Uterus (tissue), 4 donors: ENCODE results near the gene BCAT1. TPM values are rescaled to one million over a fixed set of nuclear protein-coding genes. Genes with fewer than 3 reads are reported as not detected.

Experiments
- DNase-seq, 2 donors: peaks; one replicate each; pipeline ENCODE4 v3.0.0-alpha.2; 2019 to 2020
- H3K27ac ChIP-seq, 2 donors: fragments of 200-600 bp; sonication (generic); 1 replicate in 1 of 2; 2 replicates in 1 of 2; pipeline ENCODE4 v1.5.1; 2016 to 2018
- H3K27me3 ChIP-seq, 2 donors: fragments of 200-600 bp; sonication (generic); one replicate each; pipeline ENCODE4 v1.5.1; 2018 to 2019; ENCODE audit warnings: control low read depth in 1 of 2
- H3K36me3 ChIP-seq, 2 donors: fragments of 200-600 bp; sonication (generic); one replicate each; pipeline ENCODE4 v1.5.1; 2019; ENCODE audit warnings: control low read depth in 1 of 2
- H3K4me1 ChIP-seq, 2 donors: fragments of 200-600 bp; sonication (generic); one replicate each; pipeline ENCODE4 v1.5.1; 2018 to 2019; ENCODE audit warnings: control low read depth in 1 of 2
- H3K4me3 ChIP-seq, 2 donors: fragments of 200-600 bp; sonication (generic); 1 replicate in 1 of 2; 2 replicates in 1 of 2; pipeline ENCODE4 v1.5.1; 2018 to 2019; ENCODE audit warnings: mild to moderate bottlenecking in 1 of 2
- H3K9me3 ChIP-seq, 2 donors: fragments of 200-600 bp; sonication (generic); one replicate each; pipeline ENCODE4 v1.5.1; 2019; ENCODE audit warnings: control low read depth in 1 of 2
- POLR2A ChIP-seq, 2 donors: fragments of 450-650 bp; IDR thresholded peaks; one replicate each; pipeline ENCODE4 v1.6.1; 2016; ENCODE audit warnings: antibody characterized with exemption in 2 of 2, mild to moderate bottlenecking in 1 of 2, moderate library complexity in 1 of 2
- intact Hi-C: fragments of 100-400 bp; cut with DNase I; formaldehyde crosslinking; loops from one replicate; pipeline ENCODE4 v1.15.1; 2023; ENCODE audit warnings: low total_unique reads
- total RNA-seq, 4 donors: library from RNA; depleted of rRNA in 3 of 4; stranded (reverse); fragments of >200 nt in 3 of 4; gene quantifications; one replicate each; pipeline versions ENCODE4 v1.1.0 to v1.2.4, GENCODE V29; 2014 to 2023
- TF ChIP-seq, protein P1 (sequence below), 4 experiments: fragments of 200-600 bp in 2 of 4; fragments of 450-650 bp in 2 of 4; sonication (generic) in 2 of 4; IDR thresholded peaks; one replicate each; pipeline ENCODE4 v1.5.1; 2016 to 2019; ENCODE audit warnings: antibody characterized with exemption in 4 of 4, mild to moderate bottlenecking in 2 of 4, moderate library complexity in 1 of 4
- donor health status: DM: yes; HTN: yes; CAD: no.

Gene BCAT1
- total RNA-seq, 4 donors from 2014 or later, result 23.6 to 221 (median 59.7) TPM

DNA sequence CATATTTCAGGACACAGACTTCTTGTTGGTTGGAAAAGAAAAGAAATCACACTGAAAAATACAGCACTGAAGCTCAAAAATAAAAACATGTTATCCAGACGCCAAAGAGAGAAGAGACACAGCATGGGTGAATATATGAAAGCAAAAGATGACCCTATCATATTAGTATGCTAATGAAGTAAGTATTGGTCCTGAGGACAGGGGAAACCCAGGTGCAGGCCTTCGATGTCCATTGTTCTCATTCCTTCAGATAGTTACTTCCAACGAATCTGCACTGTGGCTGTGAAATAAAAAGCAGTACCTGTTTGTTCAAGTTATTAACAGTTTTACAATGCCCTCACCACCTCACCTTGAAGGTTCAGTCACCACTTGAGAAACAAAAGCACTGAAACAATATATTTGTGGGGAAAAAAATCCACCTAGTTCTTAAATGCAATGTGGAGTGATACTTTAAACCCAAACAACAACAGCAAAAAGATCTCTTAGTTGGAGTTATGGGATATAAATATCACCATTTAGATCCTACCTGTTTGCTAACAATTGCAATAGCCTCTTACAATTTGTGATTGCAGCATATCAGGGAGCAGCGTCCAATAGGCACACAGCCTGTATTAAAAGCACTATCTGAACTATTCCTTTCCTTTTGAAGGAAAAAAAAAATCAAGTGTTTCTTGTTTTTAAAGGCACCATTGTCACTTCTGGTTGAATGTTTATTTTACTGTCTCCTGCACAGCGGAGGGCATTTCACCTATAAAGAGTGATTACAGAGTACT lies 188.1 kb downstream of the BCAT1 start:
- no peak for TF ChIP-seq POLR2A (IDR thresholded peaks at IDR 0.05)
- TF ChIP-seq, protein P1, sequence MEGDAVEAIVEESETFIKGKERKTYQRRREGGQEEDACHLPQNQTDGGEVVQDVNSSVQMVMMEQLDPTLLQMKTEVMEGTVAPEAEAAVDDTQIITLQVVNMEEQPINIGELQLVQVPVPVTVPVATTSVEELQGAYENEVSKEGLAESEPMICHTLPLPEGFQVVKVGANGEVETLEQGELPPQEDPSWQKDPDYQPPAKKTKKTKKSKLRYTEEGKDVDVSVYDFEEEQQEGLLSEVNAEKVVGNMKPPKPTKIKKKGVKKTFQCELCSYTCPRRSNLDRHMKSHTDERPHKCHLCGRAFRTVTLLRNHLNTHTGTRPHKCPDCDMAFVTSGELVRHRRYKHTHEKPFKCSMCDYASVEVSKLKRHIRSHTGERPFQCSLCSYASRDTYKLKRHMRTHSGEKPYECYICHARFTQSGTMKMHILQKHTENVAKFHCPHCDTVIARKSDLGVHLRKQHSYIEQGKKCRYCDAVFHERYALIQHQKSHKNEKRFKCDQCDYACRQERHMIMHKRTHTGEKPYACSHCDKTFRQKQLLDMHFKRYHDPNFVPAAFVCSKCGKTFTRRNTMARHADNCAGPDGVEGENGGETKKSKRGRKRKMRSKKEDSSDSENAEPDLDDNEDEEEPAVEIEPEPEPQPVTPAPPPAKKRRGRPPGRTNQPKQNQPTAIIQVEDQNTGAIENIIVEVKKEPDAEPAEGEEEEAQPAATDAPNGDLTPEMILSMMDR (IDR thresholded peaks at IDR 0.05), result no peak
- Histone ChIP-seq H3K36me3 (no peaks in the 10 kb centered on the region), H3K27me3 (no peaks in the 10 kb centered on the region), H3K4me3 (no peak overlapping the region), H3K27ac (no peak overlapping the region), H3K4me1 (no peaks in the 10 kb centered on the region), H3K9me3 (no peaks in the 10 kb centered on the region)
- intact Hi-C loops, result no loop called here
- no peak for DNase-seq

DNA sequence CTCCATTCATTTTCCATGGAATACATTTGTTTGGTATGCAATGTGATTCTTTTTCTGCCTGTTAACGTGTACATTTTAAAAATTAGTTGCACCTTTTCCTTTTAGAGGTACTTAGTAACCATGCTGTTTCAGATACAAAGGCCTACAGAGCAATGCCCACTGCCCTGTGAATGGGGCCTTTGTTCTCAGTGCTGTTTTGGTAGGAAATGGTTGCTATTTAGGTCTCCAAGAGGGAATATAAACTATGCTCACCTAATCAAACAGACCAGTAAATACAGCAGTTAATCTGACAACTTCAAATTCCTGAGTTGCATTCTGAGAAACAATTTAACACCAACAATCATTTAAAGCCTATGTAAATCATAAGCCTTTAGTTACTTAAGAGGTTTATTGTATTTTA lies 188.7 kb downstream of the BCAT1 start:
- no peak overlapping the region for H3K4me3 ChIP-seq
- H3K27me3 ChIP-seq, result no peaks in the 10 kb centered on the region
- TF ChIP-seq POLR2A (IDR thresholded peaks at IDR 0.05), result no peak
- TF ChIP-seq, protein P1 (IDR thresholded peaks at IDR 0.05), result no peak
- H3K9me3 ChIP-seq, result no peaks in the 10 kb centered on the region
- no peak for DNase-seq
- H3K4me1 ChIP-seq, result no peaks in the 10 kb centered on the region
- intact Hi-C loops, result no loop called here
- no peaks in the 10 kb centered on the region for H3K36me3 ChIP-seq
- H3K27ac ChIP-seq, result no peak overlapping the region

Other genes with a start within 250 kb of the BCAT1 start
- gene DNAI7, start 246.1 kb upstream of the BCAT1 start, total RNA-seq, result 1 to 10 TPM in 2 of 4 donors, under 1 TPM in 1, not detected in 1; 0.77 to 5.2 (median 4.8) TPM
- 10 to 100 TPM; 26.9 to 90.6 (median 46.4) TPM for gene ETFRF1, start 246.1 kb upstream of the BCAT1 start, total RNA-seq